BLaER1 treated with 17β-estradiol and CSF1 and Interleukin-3, amounts not matched to agents 10 nM and 100 nM (cell line): Measurements from ENCODE around the gene LRRC59.
A peak's percentile ranks its signal among the peaks of the same experiment; 100 is the strongest.
"Not testable (repeated sequence)": the region's sequence is repeated elsewhere in the genome, so short reads cannot be mapped to it uniquely, and the experiment has no call there.

Source experiments
- H3K27ac ChIP-seq, 11 experiments: shearing (Covaris generic); formaldehyde crosslinking; 2 replicates each; pipeline ENCODE4 v1.8.1; 2022
- H3K27me3 ChIP-seq, 11 experiments: shearing (Covaris generic); formaldehyde crosslinking; 2 replicates each; pipeline ENCODE4 v1.8.1; 2022
- H3K36me3 ChIP-seq, 11 experiments: shearing (Covaris generic); formaldehyde crosslinking; 2 replicates each; pipeline ENCODE4 v1.8.1; 2022
- H3K4me1 ChIP-seq, 10 experiments: shearing (Covaris generic); formaldehyde crosslinking; 2 replicates each; pipeline ENCODE4 v1.8.1; 2022
- H3K4me2 ChIP-seq, 11 experiments: shearing (Covaris generic); formaldehyde crosslinking; 2 replicates each; pipeline ENCODE4 v1.8.1; 2022
- H3K4me3 ChIP-seq, 10 experiments: shearing (Covaris generic); formaldehyde crosslinking; 2 replicates each; pipeline ENCODE4 v1.8.1; 2022
- H3K9ac ChIP-seq, 11 experiments: shearing (Covaris generic); formaldehyde crosslinking; 2 replicates each; pipeline ENCODE4 v1.8.1; 2022
- H3K9me3 ChIP-seq, 11 experiments: shearing (Covaris generic); formaldehyde crosslinking; replicated peaks in 1 of 11; 2 replicates each; pipeline ENCODE4 v1.8.1; 2022
- H4K20me1 ChIP-seq, 11 experiments: shearing (Covaris generic); formaldehyde crosslinking; 2 replicates each; pipeline ENCODE4 v1.8.1; 2022
- Cebpa-rat ChIP-seq, 11 experiments: shearing (Covaris generic); IDR thresholded peaks; 2 replicates each; pipeline ENCODE4 v1.8.1; 2022

LRRC59 gene

GRCh38 chr17:50420419-50421112 lies 23.2 kb upstream of the LRRC59 start:
- no peaks in the 10 kb centered on the region for H4K20me1 ChIP-seq
- peak overlapping the region; percentile 74 to 94 (median 84) for H3K4me2 ChIP-seq
- H3K36me3 ChIP-seq, result no peaks in the 10 kb centered on the region; a peak in 1 of 22 replicates
- no peaks in the 10 kb centered on the region for H3K27me3 ChIP-seq
- H3K9me3 ChIP-seq, result peaks cover 0 to 22% (median 17%) of the 10 kb centered on the region in 11 experiments; a peak in 19 of 22 replicates
- peak in 4 of 11 experiments; percentile 11 to 63 (median 49); a peak in 3 of 22 replicates for TF ChIP-seq Cebpa-rat (IDR thresholded peaks at IDR 0.05)
- H3K27ac ChIP-seq, result peak overlapping the region; percentile 61 to 89 (median 82); a peak in 20 of 22 replicates
- H3K4me1 ChIP-seq, result peaks cover 40 to 53% (median 44%) of the 10 kb centered on the region in 10 experiments
- peak overlapping the region; percentile 37 to 62 (median 52); a peak in 15 of 20 replicates for H3K4me3 ChIP-seq
- H3K9ac ChIP-seq, result peak overlapping the region in 10 of 11 experiments; percentile 55 to 79 (median 75); a peak in 19 of 22 replicates

- not testable (repeated sequence) for H3K27ac ChIP-seq, H3K27me3 ChIP-seq, H3K9ac ChIP-seq, H3K4me3 ChIP-seq, H3K36me3 ChIP-seq, H3K4me2 ChIP-seq, H4K20me1 ChIP-seq
- H3K9me3 ChIP-seq, result peaks cover 0 to 22% (median 17%) of the 10 kb centered on the region in 11 experiments; a peak in 19 of 22 replicates
- H3K4me1 ChIP-seq, result peaks cover 30 to 44% (median 35%) of the 10 kb centered on the region in 10 experiments
Measured at GRCh38 chr17:50419577-50419976, 22.3 kb upstream of the LRRC59 start.

- no peak for TF ChIP-seq Cebpa-rat (IDR thresholded peaks at IDR 0.05)
- no peak overlapping the region for H3K4me3 ChIP-seq
- H3K9me3 ChIP-seq, result peaks cover 0 to 14% (median 14%) of the 10 kb centered on the region in 11 experiments; a peak in 19 of 22 replicates
- no peaks in the 10 kb centered on the region; a peak in 1 of 20 replicates for H3K4me1 ChIP-seq
- H3K9ac ChIP-seq, result no peak overlapping the region
- H3K4me2 ChIP-seq, result no peak overlapping the region
- no peak overlapping the region for H3K27ac ChIP-seq
- H4K20me1 ChIP-seq, result no peaks in the 10 kb centered on the region
- H3K27me3 ChIP-seq, result no peaks in the 10 kb centered on the region
- H3K36me3 ChIP-seq, result no peaks in the 10 kb centered on the region; a peak in 1 of 22 replicates
Measured at GRCh38 chr17:50414808-50415207, 17.5 kb upstream of the LRRC59 start.

- Histone ChIP-seq H3K9me3 (no peaks in the 10 kb centered on the region), H3K27me3 (no peaks in the 10 kb centered on the region)
- TF ChIP-seq Cebpa-rat (IDR thresholded peaks at IDR 0.05), result no peak
Measured at GRCh38 chr17:50412188-50412732, 14.9 kb upstream of the LRRC59 start.

GRCh38 chr17:50407921-50408320 lies 10.6 kb upstream of the LRRC59 start:
- Histone ChIP-seq H3K9ac (no peak overlapping the region), H3K4me2 (no peak overlapping the region), H3K9me3 (no peaks in the 10 kb centered on the region), H3K4me1 (no peaks in the 10 kb centered on the region), H3K27ac (no peak overlapping the region), H3K36me3 (no peaks in the 10 kb centered on the region), H3K4me3 (no peak overlapping the region), H4K20me1 (no peaks in the 10 kb centered on the region), H3K27me3 (no peaks in the 10 kb centered on the region)
- TF ChIP-seq Cebpa-rat (IDR thresholded peaks at IDR 0.05), result no peak

More at GRCh38 chr17:50412188-50412732, 14.9 kb upstream of the LRRC59 start:
- H3K4me2 ChIP-seq, result no peak overlapping the region
- no peaks in the 10 kb centered on the region for H4K20me1 ChIP-seq
- H3K27ac ChIP-seq, result no peak overlapping the region
- no peaks in the 10 kb centered on the region; a peak in 1 of 20 replicates for H3K4me1 ChIP-seq
- no peaks in the 10 kb centered on the region for H3K36me3 ChIP-seq
- H3K4me3 ChIP-seq, result no peak overlapping the region
- no peak overlapping the region for H3K9ac ChIP-seq

GRCh38 chr17:50406578-50406977 lies 9.3 kb upstream of the LRRC59 start:
- Histone ChIP-seq H3K9ac (no peak overlapping the region), H4K20me1 (no peaks in the 10 kb centered on the region), H3K4me2 (no peak overlapping the region), H3K27me3 (no peaks in the 10 kb centered on the region), H3K9me3 (no peaks in the 10 kb centered on the region), H3K36me3 (no peaks in the 10 kb centered on the region), H3K4me3 (no peak overlapping the region), H3K4me1 (no peaks in the 10 kb centered on the region), H3K27ac (no peak overlapping the region)
- TF ChIP-seq Cebpa-rat (IDR thresholded peaks at IDR 0.05), result no peak

- H3K4me3 ChIP-seq, H3K27me3 ChIP-seq, H4K20me1 ChIP-seq, H3K4me2 ChIP-seq, H3K9ac ChIP-seq, H3K36me3 ChIP-seq, H3K9me3 ChIP-seq, H3K27ac ChIP-seq, H3K4me1 ChIP-seq: not testable (repeated sequence)
Measured at GRCh38 chr17:50405351-50405750, 8.0 kb upstream of the LRRC59 start.

- Histone ChIP-seq H4K20me1 (peaks cover 20 to 26% (median 23%) of the 10 kb centered on the region in 11 experiments; a peak in 21 of 22 replicates), H3K9me3 (peaks cover 9 to 19% (median 18%) of the 10 kb centered on the region in 11 experiments; a peak in 18 of 22 replicates), H3K36me3 (peaks cover 6 to 16% (median 13%) of the 10 kb centered on the region in 11 experiments), H3K4me1 (peaks cover 19 to 24% (median 21%) of the 10 kb centered on the region in 10 experiments)
- not testable (repeated sequence) for H3K9ac ChIP-seq, H3K4me2 ChIP-seq, H3K27me3 ChIP-seq, H3K27ac ChIP-seq, H3K4me3 ChIP-seq
Measured at GRCh38 chr17:50399591-50399990, 2.3 kb upstream of the LRRC59 start.

GRCh38 chr17:50398672-50399071 lies 1.3 kb upstream of the LRRC59 start:
- not testable (repeated sequence) for H3K27ac ChIP-seq, H3K4me2 ChIP-seq, H3K9ac ChIP-seq, H3K4me3 ChIP-seq, H3K27me3 ChIP-seq
- peaks cover 9 to 19% (median 18%) of the 10 kb centered on the region in 11 experiments; a peak in 18 of 22 replicates for H3K9me3 ChIP-seq
- H3K4me1 ChIP-seq, result peaks cover 19 to 26% (median 22%) of the 10 kb centered on the region in 10 experiments
- H3K36me3 ChIP-seq, result peaks cover 15 to 25% (median 23%) of the 10 kb centered on the region in 11 experiments
- H4K20me1 ChIP-seq, result peaks cover 29 to 35% (median 32%) of the 10 kb centered on the region in 11 experiments; a peak in 21 of 22 replicates
